HG03280 (cell line): ENCODE data around the gene CORO2A.
"Not testable (repeated sequence)": the region's sequence is repeated elsewhere in the genome, so short reads cannot be mapped to it uniquely, and the experiment has no call there.

Source experiments
- ATAC-seq: cut with Tn5 transposase; IDR thresholded peaks from one replicate; pipeline ENCODE4 v1.9.1; 2021; ENCODE audit warnings: mild to moderate bottlenecking, moderate library complexity; ENCODE audit not compliant: unreplicated experiment

CORO2A gene

DNA sequence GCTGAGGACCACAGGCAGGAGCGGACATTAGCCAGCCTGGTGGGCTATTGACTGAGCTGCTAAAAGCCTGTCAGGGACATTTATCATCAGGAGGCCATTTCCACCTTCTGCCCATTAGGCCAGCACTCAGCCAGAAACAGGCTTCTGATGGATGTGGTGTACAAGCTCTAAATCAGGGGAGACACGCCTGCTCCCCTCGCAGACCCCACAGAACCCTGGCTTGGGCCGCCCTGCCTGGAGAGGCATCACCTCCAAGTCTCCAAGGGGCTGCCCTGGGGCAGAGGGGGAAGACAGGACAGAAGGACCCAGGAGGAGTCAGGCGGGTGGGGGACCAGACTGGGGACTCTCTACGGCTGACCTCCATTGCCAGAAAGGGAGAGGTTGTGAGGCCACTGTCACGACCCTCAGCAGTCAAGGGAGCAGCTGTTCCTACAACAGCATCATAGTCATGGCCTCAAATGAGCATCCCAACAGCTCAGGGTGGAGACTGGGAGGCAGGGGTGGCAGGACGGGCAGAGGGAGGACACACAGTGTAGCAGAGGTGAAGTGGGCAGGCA lies 49.4 kb downstream of the CORO2A start:
- ATAC-seq, result no peak

DNA sequence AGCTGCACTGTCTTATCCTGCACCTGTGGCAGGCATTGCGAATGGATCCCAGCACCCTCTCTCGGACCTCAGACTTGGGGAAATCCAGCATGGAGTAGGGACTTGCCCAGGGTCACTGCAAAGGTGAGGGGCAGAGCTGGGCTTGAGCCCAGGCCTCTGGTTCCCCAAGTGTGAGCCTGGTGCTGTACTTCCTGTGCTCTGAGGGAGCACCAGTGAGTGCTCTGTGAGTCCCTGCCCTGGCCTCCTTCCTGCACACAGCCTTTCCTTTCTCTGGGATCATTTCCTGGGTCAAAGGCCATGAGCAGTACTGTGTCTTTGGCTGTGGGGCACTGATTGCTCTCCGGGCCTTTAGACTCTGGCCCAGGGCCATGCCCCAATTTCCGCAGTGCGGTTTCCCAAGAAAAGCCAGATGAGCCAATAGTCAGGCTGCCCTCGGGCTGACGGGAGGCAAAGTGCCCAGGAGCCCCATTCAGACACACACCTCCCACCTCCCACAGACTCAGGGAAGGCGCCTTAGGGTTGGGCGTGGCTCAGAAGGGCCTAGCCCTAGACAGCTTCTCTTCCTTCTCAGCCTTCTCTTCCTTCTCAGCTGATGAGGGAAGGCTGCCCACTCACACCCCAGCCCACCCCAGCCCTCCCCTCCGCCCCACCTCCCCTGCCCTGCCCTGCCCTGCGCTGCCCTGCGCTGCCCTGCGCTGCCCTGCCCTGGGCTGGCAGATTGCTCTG lies 50.1 kb downstream of the CORO2A start:
- no peak for ATAC-seq

DNA sequence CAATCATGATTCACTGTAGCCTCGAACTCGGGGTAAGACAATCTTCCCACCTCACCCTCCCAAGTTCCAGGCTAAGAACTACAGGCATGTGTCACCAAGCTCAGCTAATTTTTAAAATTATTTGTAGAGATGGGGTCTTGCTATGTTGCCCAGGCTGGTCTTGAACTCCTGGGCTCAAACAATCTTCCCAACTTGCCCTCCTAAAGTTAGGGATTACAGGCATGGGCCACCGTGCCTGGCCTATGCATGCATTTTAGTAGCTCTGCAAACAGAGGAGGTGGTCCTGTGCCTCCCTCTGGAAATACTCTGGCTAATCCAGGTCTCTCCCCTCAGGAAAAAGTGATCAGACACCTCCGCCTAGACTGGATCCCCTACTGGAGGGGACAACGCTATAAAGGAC lies 51.9 kb downstream of the CORO2A start:
- no peak for ATAC-seq

DNA sequence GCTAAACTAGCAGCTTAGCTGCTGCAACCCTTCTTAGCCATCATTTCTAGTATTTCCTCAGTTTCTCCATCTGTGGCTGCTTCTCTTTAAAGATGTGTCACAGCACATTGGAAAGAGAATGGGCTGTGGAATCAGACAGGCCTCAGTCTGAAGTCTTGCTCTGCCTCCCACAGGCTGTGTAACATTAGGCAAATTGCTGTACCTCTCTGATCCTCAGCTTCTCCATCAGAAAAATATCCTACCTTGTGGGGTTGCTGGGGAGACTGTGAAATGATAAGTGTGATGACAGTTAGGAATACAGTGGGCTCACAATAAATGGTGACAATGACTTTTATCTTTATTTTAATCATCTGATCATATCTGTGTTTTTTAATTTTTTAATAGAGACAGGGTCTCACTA lies 55.9 kb downstream of the CORO2A start:
- ATAC-seq, result no peak

DNA sequence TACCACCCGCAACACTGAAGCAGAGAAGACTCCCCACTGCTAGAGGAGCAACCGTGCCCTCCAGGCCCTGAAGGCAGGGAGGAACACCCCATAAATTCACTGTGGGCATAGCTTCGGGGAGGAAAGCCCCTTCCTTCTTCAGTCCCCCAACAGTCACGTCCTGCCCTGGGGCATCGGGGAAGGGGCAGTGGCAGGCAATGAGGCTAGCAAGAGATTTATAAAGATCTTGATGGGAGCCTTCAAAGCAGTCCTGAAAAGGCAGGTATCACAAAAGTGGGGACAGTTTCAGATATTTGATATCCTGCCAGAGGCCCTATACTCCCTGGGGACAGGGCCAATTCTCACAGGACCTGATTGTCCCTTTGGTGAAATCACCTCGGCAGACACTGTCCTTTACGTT lies 56.5 kb downstream of the CORO2A start:
- no peak for ATAC-seq

DNA sequence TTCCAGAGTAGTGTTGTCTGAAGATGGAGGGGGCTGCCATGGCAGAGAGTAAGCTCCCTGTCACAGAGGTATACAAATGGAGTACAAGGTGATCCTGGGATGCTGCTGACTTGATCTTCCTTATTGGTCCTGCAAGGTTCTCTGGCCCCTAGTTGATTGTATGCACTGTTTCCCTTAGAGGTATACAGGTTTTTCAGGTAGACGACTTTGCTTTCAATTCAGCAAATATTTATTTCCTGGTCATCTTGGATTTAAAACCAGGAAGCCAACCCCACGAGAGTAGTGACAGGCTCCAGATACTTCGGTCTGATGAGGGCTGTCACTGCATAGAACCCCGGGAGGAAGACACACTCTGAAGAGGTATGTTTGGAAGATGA lies 56.9 kb downstream of the CORO2A start:
- no peak for ATAC-seq

DNA sequence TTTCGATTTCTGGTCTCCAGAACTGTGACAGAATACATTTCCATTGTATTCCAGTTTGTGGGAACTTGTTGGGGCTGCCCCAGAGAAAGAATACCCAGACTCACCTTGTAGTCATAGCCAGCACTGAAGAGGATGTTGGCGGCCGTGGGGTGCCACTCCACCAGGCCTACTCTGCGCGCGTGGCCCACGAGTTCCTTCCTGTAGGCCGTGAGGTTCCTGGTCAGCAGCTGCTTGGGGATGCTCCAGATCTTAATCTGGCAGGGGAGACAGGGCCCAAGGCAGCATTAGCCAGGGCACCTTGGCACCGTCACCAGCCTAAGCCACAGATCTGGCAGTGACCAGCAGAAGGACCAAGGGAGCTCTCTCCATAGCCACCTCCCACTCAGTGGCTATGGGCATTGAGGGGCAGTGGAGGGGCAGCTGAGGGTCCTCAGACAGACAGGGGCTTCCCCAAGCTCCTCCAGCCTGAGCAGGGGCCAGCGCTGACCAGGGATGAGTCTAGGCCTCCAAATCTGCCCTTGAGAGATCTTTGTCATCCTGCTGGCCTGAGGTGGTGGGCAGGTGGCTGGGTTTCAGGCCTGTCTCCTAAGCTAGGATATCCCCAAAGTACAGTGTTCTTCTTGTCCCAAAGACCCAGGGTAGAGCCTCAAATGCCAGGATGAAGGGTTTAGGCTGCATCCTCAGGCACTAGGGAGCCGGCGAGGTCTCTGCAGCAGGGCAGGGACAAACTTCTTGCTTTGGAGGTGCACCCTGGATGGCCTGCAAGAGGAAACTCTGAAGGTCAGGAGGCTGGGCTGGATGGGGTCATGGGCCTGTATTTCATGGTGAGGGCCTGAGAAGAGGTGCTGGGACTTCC lies 57.5 kb downstream of the CORO2A start:
- no peak for ATAC-seq

DNA sequence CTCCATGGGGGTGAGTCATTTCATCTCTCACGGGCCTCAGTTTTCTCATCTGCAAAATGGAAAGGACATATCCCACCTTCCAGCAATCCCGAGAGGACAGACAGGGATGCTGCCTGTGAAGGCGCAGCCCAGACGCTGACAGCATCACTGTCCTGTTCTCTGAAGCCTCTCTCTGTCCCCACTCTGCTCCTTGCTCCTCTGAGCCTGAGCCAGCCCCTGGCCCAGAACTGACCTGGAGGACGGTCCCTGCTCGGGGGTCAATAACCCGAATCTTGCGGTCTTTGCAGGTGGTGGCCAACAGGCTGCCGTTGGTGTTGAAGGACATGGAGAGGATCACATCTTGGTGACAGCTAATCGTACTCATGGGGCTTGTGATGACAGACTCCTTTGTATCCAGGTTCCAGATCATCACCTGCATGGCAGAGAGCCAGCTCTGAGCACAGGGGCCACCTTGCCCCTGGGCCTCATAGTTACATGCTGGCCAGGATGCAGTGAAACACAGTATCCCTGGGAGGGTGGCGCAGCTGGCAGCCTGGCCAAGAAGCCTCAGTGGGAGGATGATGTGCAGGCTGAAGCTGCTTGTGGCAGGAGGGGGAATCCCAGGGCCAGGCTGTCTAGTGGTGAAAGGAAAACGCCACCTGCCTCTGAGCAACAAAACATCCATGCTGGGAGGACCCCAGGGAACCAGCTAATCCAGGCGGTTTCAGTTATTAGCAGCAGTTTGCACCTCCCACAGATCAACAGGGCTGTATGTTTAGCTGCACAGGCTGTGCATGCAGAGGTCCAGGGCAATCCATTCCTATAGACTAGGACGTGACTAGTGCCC lies 59.4 kb downstream of the CORO2A start:
- no peak for ATAC-seq

DNA sequence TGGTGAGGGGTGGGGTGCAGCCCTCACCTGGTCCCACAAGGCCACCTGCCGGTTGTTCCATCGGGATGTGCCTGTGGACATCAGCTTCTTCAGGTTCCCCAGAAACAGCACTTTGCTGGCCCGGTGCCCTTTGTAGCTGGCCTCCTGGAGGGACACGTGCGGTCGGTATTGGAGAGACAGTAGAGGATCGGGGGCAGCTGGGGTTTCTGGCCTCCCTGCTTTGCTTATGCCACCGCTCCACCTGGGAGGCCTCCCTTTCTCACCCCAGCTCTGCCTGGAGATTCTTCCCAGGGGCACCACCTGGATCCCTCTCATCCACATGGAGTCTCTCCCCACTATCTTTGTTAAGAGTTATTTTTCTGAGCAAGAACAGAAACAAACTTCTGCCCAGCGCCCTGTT lies 60.3 kb downstream of the CORO2A start:
- ATAC-seq, result no peak

DNA sequence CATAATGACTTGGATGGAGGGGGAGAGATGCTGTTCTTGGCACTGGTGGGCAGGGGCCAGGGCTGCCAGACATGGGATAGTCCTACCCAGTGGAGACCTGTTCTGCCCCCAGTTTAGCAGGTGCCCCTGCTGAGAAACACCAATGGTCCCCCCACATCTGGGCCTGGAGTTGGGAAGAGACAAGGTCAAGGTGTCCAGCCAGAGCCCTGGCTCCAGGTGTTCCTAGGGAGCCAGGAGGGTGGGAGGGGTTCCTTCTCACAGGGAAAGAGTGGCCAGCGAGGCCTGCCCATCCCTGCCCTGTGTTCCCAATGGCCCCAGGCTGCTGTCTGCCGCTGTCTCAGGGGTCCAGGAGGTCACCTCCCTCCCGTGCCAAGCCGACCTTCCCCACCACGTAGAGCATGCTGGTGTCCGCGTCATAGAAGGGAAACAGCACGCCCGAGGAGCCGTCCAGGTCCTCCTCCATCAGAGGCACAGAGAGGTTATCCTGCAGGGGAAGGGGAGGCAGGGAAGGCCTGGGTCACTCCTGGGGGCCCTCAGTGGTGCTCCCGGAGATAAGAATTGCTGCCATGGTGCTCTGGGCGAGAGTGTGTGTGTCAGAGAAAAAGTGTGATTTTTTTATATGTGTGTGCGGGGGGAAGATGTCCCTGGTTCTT lies 61.7 kb downstream of the CORO2A start:
- ATAC-seq, result no peak

DNA sequence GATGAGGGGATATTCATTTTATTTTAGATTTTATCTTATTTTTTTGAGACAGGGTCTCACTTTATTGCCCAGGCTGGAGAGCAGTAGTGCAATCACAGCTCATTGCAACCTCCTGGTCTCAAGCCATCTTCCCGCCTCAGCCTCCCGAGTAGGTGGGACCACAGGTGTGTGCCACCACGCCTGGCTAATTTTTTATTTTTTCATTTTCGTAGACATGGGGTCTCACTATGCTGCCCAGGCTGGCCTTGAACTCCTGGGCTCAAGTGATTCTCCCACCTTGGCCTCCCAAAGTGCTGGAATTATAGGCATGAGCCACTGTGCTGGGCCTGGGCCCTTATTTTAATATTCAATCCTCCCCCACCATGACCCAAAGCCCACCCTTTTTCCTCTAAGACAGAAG lies 62.4 kb downstream of the CORO2A start:
- ATAC-seq, result not testable (repeated sequence)

DNA sequence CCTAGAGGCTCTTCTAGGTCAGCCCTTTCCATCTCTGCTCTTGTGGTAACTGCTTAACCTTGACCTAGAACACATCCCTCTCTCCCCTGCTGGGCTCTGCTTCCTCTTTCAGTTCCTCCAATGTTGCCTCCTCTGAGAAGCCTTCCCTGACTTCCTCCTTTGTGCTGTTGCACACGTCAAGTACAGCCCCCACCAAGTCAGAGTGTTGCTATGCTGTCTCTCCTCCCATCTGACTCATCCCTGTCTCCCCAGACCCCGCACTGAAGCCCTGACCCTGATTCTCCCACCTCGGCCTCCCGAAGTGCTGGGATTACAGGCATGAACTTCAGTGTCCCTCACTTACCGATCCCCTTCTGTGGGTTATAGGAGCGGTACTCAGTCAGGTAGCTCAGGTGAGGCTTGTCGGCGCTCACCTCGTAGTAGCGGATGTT lies 63.0 kb downstream of the CORO2A start:
- ATAC-seq, result peak; percentile 61

DNA sequence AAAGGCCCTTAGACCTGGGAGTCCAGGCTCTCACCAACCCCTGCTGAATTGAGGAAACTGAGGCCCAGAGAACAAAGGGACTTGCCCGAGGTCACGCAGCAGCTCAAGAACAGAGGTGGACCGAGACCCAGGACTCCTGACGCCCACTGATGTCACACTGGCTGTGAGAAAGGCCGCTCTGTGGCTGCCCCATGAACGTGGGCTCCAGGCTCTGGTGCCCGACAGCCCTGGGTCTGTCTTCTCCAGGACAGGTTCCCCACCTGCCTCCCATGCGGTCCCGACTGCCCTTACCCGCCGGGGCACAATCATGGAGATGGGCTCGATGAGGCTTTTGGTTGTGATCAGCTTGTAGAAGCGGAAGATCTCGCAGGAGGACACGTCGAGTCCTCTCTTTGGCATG lies 64.1 kb downstream of the CORO2A start:
- no peak for ATAC-seq

DNA sequence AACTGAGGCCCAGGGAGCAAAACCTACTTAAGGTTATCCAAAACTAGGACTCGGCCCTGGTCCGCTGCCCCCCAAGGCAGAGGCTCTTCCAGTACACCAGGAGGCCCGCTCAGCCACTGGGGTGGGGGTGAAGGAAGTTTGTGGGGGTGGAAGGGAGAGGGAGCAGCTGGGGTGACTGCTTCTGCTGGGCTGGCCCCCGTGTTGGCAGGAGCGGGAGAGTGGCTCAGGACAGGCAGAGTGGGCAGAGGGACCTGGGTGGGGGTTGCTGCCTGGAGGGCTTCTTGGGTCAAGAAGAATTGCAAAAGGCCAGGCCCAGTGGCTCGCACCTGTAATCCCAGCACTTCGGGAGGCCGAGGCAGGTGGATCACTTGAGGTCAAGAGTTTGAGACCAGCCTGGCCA lies 65.2 kb downstream of the CORO2A start:
- no peak for ATAC-seq

DNA sequence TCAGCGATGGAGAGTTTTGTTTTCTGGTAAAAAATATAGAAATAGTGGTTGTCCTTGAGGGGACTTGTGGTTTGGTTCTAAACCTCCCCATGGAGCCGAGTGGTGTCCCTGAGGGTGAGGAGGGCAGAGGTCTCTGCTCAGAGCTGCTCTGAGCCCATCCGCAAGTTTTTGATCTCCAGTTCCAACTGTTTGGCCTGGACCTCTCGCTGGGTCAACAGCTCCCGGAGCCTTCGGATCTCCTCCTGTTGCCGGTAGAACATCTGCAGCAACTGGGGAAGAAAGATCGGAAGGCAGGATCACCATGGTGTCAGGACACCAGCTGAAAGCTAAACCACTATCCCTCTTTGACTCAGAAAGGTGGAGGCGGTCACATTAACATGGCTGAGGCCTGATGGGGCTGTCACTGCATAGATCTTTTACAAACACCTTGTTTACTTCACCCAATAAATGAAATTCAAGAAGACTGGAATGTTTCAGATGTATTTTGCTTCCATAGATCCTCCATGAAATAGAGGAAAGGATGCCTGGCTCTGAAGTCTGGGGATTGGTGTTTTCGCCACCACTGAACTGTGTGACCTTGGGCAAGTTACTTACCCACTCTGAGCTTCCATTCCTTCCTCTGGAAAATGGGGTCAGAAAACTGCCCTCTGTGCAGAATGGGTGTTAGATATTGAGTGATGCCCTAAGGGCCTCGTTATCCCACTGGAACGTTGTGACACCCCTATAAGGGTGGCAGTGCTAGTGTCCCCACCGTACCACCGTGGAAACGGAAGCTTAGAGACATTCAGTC lies 67.6 kb downstream of the CORO2A start:
- no peak for ATAC-seq

DNA sequence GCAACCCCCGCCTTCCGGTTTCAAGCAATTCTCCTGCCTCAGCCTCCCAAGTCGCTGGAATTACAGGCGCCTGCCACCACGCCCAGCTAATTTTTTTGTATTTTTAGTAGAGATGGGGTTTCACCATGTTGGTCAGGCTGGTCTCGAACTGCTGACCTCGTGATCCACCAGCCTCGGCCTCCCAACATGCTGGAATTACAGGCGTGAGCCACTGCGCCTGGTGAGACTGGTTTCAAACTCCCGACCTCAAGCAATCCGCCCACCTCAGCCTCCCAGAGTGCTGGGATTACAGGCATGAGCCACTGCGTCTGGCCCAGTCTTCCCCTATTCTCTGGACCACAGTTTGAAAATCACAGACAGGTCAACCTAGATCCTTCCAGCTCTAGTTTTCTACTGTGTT lies 68.3 kb downstream of the CORO2A start:
- ATAC-seq, result not testable (repeated sequence)

DNA sequence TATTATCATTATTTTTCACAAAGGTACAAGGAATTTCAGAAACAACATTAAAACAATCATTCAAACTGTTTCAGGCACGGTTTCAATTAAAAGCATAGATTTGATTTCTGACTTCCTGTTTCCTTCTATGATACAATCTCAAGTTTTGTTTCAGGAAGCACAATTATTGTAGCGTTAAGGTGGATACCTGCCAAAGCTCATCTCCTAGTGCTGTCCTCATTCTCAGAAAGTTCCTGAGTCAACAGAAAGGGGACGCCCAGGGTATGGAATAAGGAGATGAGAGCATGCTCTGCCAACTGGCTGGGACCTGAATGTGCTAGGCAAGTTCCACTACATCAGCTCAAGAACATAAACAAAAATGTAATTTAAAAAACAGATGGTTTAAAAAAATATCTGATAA lies 71.4 kb downstream of the CORO2A start:
- ATAC-seq, result no peak

DNA sequence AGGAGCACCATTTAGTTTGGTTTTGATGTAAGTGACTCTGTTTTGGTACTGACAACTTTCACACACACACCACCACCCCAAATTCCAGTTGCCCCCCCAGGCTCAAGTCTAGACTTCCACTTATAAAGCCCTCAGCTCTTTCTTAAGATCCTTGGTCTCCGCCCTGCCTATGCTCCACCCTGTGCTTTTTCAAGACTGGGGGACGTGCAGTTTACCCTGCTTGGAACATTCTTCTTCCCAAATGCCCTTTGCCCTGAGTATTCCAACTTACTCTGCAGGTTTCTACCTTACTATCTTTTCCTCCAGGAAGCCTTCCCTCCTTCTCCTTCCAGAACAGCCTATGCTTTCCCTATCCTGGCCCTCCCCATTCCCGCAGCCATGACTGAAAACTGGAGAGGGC lies 72.0 kb downstream of the CORO2A start:
- no peak for ATAC-seq

DNA sequence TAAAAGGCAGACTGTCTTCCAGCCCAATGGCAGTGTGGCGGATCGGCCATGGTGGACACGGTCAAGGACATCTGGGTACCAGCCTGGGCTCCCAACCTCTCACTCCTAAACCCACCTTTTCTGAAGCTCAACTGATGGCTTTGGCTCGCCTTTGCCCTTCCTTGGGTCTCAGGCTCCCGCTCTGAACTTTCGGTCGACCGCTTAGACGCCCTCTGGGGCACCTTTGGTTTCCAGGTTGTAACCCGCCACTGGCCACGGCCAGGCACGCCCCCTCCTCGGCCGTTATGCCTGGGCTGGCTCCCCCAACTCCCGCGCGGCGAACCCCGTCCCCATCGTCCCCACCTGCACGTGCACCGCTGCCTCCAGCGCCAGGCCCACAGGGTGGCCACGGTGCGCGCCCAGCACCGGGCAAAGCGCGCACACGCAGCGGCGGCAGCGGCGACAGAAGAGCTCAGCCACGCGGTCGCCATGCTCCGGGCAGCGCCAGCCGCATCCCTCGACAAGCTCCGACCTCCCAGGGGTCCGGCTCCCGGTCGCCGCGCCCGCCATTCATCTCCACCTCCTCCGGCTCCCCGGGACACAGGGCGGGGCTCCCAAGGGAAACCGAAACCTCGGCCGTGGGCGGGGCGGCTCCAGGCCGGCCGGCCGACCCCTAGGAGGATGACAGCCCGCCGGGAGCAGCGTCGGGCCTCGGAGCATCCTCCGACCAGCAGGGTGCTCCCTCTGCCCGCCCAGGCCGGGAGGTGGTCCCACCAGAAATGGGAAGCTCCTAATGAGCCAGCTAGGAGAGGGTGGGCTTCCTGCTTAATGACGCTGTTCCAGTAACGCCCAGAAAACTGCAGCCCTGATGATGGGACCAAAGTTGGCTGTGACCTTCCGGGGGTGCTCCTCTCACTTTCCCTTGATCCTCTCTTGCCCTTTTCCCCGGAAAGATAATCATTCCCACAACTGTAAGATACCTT lies 73.5 kb downstream of the CORO2A start, which contains the start of gene TRIM14:
TSS of gene TRIM14 (minus strand) at position 583 of the 962 bp plus-strand sequence. CDS start at position 549, 34 bp downstream.
- ATAC-seq, result peak; percentile 59
